GM12801 (cell line): ENCODE measurements around the gene STK39.

ENCODE experiments used
- CTCF ChIP-seq: IDR thresholded peaks from one replicate; pipeline ENCODE4 v1.5.1; 2011; ENCODE audit warnings: control low read depth; ENCODE audit not compliant: insufficient read length; ENCODE audit errors: extremely low read depth

Gene STK39

GRCh38 chr2:168171059-168171762 is 76.2 kb downstream of the STK39 start:
- TF ChIP-seq CTCF, result no peak

GRCh38 chr2:168169097-168169745 is 78.2 kb downstream of the STK39 start:
- TF ChIP-seq CTCF, result no peak

GRCh38 chr2:168167511-168168263 is 79.7 kb downstream of the STK39 start:
- no peak for TF ChIP-seq CTCF

GRCh38 chr2:168166902-168167510 is 80.4 kb downstream of the STK39 start:
- TF ChIP-seq CTCF, result no peak

- TF ChIP-seq CTCF, result no peak
Measured at GRCh38 chr2:168165985-168166901, 81.2 kb downstream of the STK39 start.

GRCh38 chr2:168165397-168165796 is 82.0 kb downstream of the STK39 start:
- no peak for TF ChIP-seq CTCF
